Body of pancreas (tissue), 4 donors: Measurements from ENCODE around the gene CCDC117. TPM values are rescaled to one million over a fixed set of nuclear protein-coding genes. Genes with fewer than 3 reads are reported as not detected.

Experiments used
- ATAC-seq: fragments of 150-250 bp; one replicate; pipeline ENCODE4 v1.9.1; 2016
- DNase-seq, 4 donors: peaks; one replicate each; pipeline ENCODE4 v3.0.0-alpha.2; 2019
- H3K27ac ChIP-seq, 4 donors: fragments of 200-600 bp; sonication (generic); 1 replicate in 3 of 4; 2 replicates in 1 of 4; pipeline versions ENCODE4 v1.5.1 to v1.6.1; 2016 to 2019; ENCODE audit warnings: mild to moderate bottlenecking in 1 of 4, mixed read lengths in 1 of 4, moderate library complexity in 1 of 4
- H3K27me3 ChIP-seq, 2 donors: fragments of 200-600 bp; sonication (generic); one replicate each; pipeline ENCODE4 v1.6.0; 2016; ENCODE audit warnings: mild to moderate bottlenecking in 1 of 2
- H3K36me3 ChIP-seq, 2 donors: fragments of 200-600 bp; sonication (generic); replicated peaks in 1 of 2; 2 replicates each; pipeline ENCODE4 v1.5.1; 2016; ENCODE audit warnings: low read depth in 2 of 2; ENCODE audit not compliant: insufficient read depth in 1 of 2
- H3K4me1 ChIP-seq: fragments of 200-600 bp; sonication (generic); one replicate; pipeline ENCODE4 v1.6.0; 2016
- H3K4me3 ChIP-seq, 2 donors: fragments of 200-600 bp; sonication (generic); 1 replicate in 1 of 2; 2 replicates in 1 of 2; pipeline ENCODE4 v1.5.1; 2016 to 2019
- H3K9me3 ChIP-seq, 3 donors: fragments of 200-600 bp; sonication (generic); 1 replicate in 2 of 3; 2 replicates in 1 of 3; pipeline ENCODE4 v1.5.1; 2016
- POLR2A ChIP-seq, 3 donors: fragments of 450-650 bp; IDR thresholded peaks; one replicate each; pipeline ENCODE4 v1.6.1; 2016; ENCODE audit warnings: antibody characterized with exemption in 3 of 3, mild to moderate bottlenecking in 2 of 3
- WGBS, 2 donors: methylation state at CpG; one replicate each; pipeline ENCODE4 v1.1.5; 2017; 5-methylcytosine and 5-hydroxymethylcytosine counted together
- intact Hi-C: fragments of 100-400 bp; cut with DNase I; formaldehyde crosslinking; loops from one replicate; pipeline ENCODE4 v1.15.1; 2023
- small RNA-seq: library from RNA; depleted of rRNA; stranded (forward); fragments of <200 nt; gene quantifications from one replicate; pipeline ENCODE3, GENCODE V24; 2016
- total RNA-seq, 2 donors: library from RNA; depleted of rRNA; stranded (reverse); fragments of >200 nt; gene quantifications; one replicate each; pipeline ENCODE4 v1.1.0, GENCODE V29; 2016
- TF ChIP-seq, protein P1 (sequence below), 7 experiments: fragments of 450-650 bp in 4 of 7; fragments of 200-600 bp in 3 of 7; sonication (generic) in 3 of 7; IDR thresholded peaks; one replicate each; pipeline ENCODE4 v1.5.1; 2016 to 2019; ENCODE audit warnings: antibody characterized with exemption in 7 of 7

CCDC117 gene
- total RNA-seq, 2 donors from 2014 or later, result 13.8 to 16.3 TPM

DNA sequence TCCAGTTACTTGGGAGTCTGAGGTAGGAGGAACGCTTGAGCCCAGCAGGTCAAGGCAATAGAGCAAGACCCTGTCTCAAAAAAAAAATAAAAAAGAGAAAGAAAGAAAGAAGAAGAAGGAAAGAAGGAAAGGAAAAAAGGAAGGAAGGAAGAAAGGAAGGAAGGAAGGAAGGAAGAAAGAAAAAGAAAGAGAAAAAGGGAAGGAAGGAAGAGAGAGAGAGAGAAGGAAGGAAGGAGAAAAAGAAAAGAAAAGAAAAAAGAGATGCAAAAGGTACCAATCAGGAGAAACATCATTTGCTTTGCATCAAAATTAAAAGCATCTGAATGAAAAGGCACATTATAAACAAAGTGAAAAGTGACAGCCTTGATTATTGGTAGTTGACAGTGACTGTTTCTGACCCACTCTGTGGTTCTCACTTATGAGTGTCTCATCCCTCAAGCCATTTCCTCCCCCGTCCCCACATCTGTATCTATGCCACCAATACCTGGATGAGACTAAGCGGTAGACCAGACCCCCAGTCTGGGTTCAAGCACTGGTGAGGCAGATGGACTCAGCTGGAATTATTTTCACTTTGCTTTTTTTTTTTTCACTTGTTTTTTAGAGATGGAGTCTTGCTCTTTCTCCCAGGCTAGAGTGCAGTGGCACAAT lies 60.9 kb downstream of the CCDC117 start:
- Histone ChIP-seq H3K36me3 (no peaks in the 10 kb centered on the region), H3K4me3 (no peak overlapping the region), H3K27ac (no peak overlapping the region), H3K27me3 (no peaks in the 10 kb centered on the region), H3K4me1 (peaks cover 23% of the 10 kb centered on the region), H3K9me3 (no peaks in the 10 kb centered on the region)
- TF ChIP-seq, protein P1, sequence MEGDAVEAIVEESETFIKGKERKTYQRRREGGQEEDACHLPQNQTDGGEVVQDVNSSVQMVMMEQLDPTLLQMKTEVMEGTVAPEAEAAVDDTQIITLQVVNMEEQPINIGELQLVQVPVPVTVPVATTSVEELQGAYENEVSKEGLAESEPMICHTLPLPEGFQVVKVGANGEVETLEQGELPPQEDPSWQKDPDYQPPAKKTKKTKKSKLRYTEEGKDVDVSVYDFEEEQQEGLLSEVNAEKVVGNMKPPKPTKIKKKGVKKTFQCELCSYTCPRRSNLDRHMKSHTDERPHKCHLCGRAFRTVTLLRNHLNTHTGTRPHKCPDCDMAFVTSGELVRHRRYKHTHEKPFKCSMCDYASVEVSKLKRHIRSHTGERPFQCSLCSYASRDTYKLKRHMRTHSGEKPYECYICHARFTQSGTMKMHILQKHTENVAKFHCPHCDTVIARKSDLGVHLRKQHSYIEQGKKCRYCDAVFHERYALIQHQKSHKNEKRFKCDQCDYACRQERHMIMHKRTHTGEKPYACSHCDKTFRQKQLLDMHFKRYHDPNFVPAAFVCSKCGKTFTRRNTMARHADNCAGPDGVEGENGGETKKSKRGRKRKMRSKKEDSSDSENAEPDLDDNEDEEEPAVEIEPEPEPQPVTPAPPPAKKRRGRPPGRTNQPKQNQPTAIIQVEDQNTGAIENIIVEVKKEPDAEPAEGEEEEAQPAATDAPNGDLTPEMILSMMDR (IDR thresholded peaks at IDR 0.05), result no peak
- TF ChIP-seq POLR2A (IDR thresholded peaks at IDR 0.05), result no peak
- ATAC-seq, result no peak
- WGBS, 2 donors, result 87 to 89% methylated on average over 3 of the region's 3 CpGs
- intact Hi-C loops, result loop anchor here (5.0 to 10.0 kb wide), 2 partner anchors 49 to 226 kb away; no protein-coding TSS in a partner anchor
- no peak for DNase-seq

DNA sequence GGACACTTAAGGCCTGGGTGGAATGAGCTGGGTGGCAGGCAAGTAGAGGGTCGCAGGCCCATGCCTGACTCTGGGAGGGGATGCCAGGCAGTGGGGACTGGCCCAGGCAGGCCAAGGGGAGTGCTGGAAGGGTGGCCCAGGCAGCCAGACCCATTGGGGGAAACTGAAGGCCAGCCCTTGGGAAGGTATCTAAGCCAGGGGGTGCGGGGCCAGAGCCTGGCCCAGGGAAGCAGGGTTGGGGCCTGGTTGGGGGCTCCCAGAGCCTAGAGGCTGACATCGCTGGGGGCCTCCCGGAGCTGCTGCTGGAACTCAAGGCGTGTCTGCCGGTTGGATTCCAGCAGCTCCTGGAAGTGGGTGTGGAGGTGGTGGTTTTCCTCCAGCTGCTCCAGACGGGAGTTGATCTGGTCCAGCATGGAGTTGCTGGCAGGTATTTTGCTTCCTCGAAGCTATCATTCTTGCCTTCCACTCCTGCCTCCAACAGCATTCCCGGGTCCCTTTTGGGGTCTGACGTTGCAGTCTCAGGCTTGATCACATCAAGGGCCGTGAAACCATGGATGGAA lies 63.2 kb downstream of the CCDC117 start:
- H3K4me3 ChIP-seq, result no peak overlapping the region
- TF ChIP-seq, protein P1 (IDR thresholded peaks at IDR 0.05), result no peak
- no peak for TF ChIP-seq POLR2A (IDR thresholded peaks at IDR 0.05)
- DNase-seq, result no peak

DNA sequence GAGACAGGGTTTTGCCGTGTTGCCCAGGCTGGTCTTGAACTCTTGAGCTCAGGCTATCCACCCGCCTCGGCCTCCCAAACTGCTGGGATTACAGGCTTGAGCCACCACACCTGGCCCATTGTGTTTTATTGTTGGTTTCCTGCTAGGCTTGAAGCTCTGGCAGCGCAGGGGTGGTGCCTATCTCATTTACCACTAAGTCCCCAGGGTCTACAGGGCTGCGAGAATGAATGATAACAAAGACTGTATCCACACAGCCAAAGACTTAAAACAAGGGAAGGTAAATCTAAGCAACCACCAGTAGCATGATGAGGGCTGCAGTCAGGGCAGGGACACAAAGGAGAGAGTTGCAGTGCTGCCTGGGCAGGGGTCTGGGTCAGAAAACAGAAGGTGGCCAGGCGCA lies 65.1 kb downstream of the CCDC117 start:
- TF ChIP-seq, protein P1 (IDR thresholded peaks at IDR 0.05), result no peak
- no peak for TF ChIP-seq POLR2A (IDR thresholded peaks at IDR 0.05)
- intact Hi-C loops, result loop anchor here (10.0 kb wide), 1 partner anchor 53 kb away; no protein-coding TSS in a partner anchor
- H3K4me3 ChIP-seq, result no peak overlapping the region
- H3K27me3 ChIP-seq, result no peaks in the 10 kb centered on the region
- ATAC-seq, result no peak
- no peak for DNase-seq
- no peaks in the 10 kb centered on the region for H3K9me3 ChIP-seq
- no peaks in the 10 kb centered on the region for H3K4me1 ChIP-seq
- WGBS, 2 donors, result 91 to 93% methylated on average over 5 to 6 of the region's 6 CpGs
- H3K27ac ChIP-seq, result no peak overlapping the region
- no peaks in the 10 kb centered on the region for H3K36me3 ChIP-seq

More for the DNA sequence above, 63.2 kb downstream of the CCDC117 start:
- no peak overlapping the region for H3K27ac ChIP-seq
- H3K9me3 ChIP-seq, result no peaks in the 10 kb centered on the region
- H3K27me3 ChIP-seq, result no peaks in the 10 kb centered on the region
- WGBS, 2 donors, result 88 to 97% methylated on average over 6 to 11 of the region's 11 CpGs
- ATAC-seq, result no peak
- intact Hi-C loops, result loop anchor here (10.0 kb wide), 1 partner anchor 51 kb away; no protein-coding TSS in a partner anchor
- peaks cover under 1% of the 10 kb centered on the region for H3K4me1 ChIP-seq
- H3K36me3 ChIP-seq, result no peaks in the 10 kb centered on the region

Small RNA genes lying within 50 kb of the gene (small RNA-seq; reads per million reads assigned to genes)
- gene Z93930.1, result not detected

Other genes starting within 250 kb of the CCDC117 start
- gene TTC28, start 92.9 kb upstream of the CCDC117 start, total RNA-seq, result 10 to 100 TPM; 21.0 to 87.3 TPM
- gene CHEK2, start 30.9 kb upstream of the CCDC117 start, total RNA-seq, result 1 to 10 TPM in 1 of 2 donors, under 1 TPM in 1; 0.66 to 2.1 TPM
- 10 to 100 TPM; 11.7 to 14.2 TPM for gene HSCB, start 30.7 kb upstream of the CCDC117 start, total RNA-seq
- gene XBP1, start 27.9 kb downstream of the CCDC117 start, total RNA-seq, result 100 to 1,000 TPM; 642 to 771 TPM
- 1 to 10 TPM; 7.8 to 8.6 TPM for gene ZNRF3, start 110.9 kb downstream of the CCDC117 start, total RNA-seq